DND-41 (cell line): ENCODE results near the gene CASP9.
"Not testable (repeated sequence)": the region's sequence is repeated elsewhere in the genome, so short reads cannot be mapped to it uniquely, and the experiment has no call there.

ENCODE experiments used
- ATAC-seq: fragments of 200-7000 bp; cut with Tn5 transposase; 3 replicates; pipeline ENCODE4 v1.9.1; 2021; ENCODE audit warnings: low read depth; ENCODE audit not compliant: insufficient read depth
- DNase-seq: peaks from one replicate; pipeline ENCODE4 v3.0.0-alpha.2; 2020
- H2AFZ ChIP-seq: 2 replicates; pipeline ENCODE4 v1.6.0; 2012; ENCODE audit warnings: low read depth, low read length
- H3K27ac ChIP-seq: 2 replicates; pipeline ENCODE4 v1.5.1; 2012; ENCODE audit warnings: low read length, inconsistent platforms
- H3K27me3 ChIP-seq: fragments of 200-600 bp; sonication (generic); 2 replicates; pipeline ENCODE4 v1.6.0; 2012; ENCODE audit warnings: low read length, mild to moderate bottlenecking, inconsistent platforms; ENCODE audit not compliant: insufficient read depth, poor library complexity
- H3K36me3 ChIP-seq: 2 replicates; pipeline ENCODE4 v1.5.1; 2012; ENCODE audit warnings: low read length, inconsistent platforms; ENCODE audit not compliant: insufficient read depth
- H3K4me1 ChIP-seq: 2 replicates; pipeline ENCODE4 v1.5.1; 2012; ENCODE audit warnings: mild to moderate bottlenecking, low read length; ENCODE audit not compliant: insufficient read depth
- H3K4me2 ChIP-seq: 2 replicates; pipeline ENCODE4 v1.6.0; 2012; ENCODE audit warnings: mild to moderate bottlenecking, moderate library complexity, low read length, inconsistent platforms; ENCODE audit not compliant: insufficient read depth
- H3K4me3 ChIP-seq, 2 experiments: fragments of 200-600 bp in 1 of 2; shearing (Covaris generic) in 1 of 2; 2 replicates each; pipeline ENCODE4 v1.5.1; 2012 to 2016; ENCODE audit warnings: inconsistent platforms in 2 of 2, low read length in 2 of 2, mild to moderate bottlenecking in 2 of 2, low read depth in 1 of 2, moderate library complexity in 1 of 2
- H3K79me2 ChIP-seq: 2 replicates; pipeline ENCODE4 v1.6.0; 2012; ENCODE audit warnings: low read length, inconsistent platforms; ENCODE audit not compliant: insufficient read depth
- H3K9ac ChIP-seq: 2 replicates; pipeline ENCODE4 v1.6.0; 2012; ENCODE audit warnings: low read depth, mild to moderate bottlenecking, inconsistent platforms, low read length, moderate library complexity
- H3K9me3 ChIP-seq: 2 replicates; pipeline ENCODE4 v1.5.1; 2012; ENCODE audit warnings: low read length, moderate library complexity, mild to moderate bottlenecking, inconsistent platforms; ENCODE audit not compliant: insufficient read depth, severe bottlenecking
- H4K20me1 ChIP-seq: 2 replicates; pipeline ENCODE4 v1.6.0; 2012; ENCODE audit warnings: low read length; ENCODE audit not compliant: insufficient read depth
- CTCF ChIP-seq: IDR thresholded peaks from 2 replicates; pipeline ENCODE4 v1.5.1; 2012; ENCODE audit warnings: borderline replicate concordance, low read length, moderate library complexity, mild to moderate bottlenecking; ENCODE audit not compliant: poor library complexity, severe bottlenecking; ENCODE audit errors: extremely low read depth
- EZH2 ChIP-seq: IDR thresholded peaks from 3 replicates; pipeline ENCODE4 v1.6.1; 2012; ENCODE audit warnings: borderline replicate concordance, low read depth, mild to moderate bottlenecking, moderate library complexity, low read length, inconsistent platforms; ENCODE audit not compliant: severe bottlenecking

The CASP9 gene

GRCh38 chr1:15475752-15476314 is 48.2 kb downstream of the CASP9 start, which contains the start of gene CELA2B:
Gene CELA2B, plus strand, starts transcription at chr1:15476104. Its CDS starts 22 bp downstream, at chr1:15476126.
- no peaks in the 10 kb centered on the region for H3K79me2 ChIP-seq
- H3K4me3 ChIP-seq = no peak within 1 kb of the TSS
- H3K9me3 ChIP-seq = no peaks in the 10 kb centered on the region
- DNase-seq (no peak), ATAC-seq (no peak)
- no peak within 1 kb of the TSS for H3K4me2 ChIP-seq
- no peak within 1 kb of the TSS for H3K27ac ChIP-seq
- no peaks in the 10 kb centered on the region for H4K20me1 ChIP-seq
- H3K27me3 ChIP-seq = no peaks in the 10 kb centered on the region
- H2AFZ ChIP-seq = no peak within 1 kb of the TSS
- no peak within 1 kb of the TSS for H3K9ac ChIP-seq
- no peaks in the 10 kb centered on the region for H3K4me1 ChIP-seq
- H3K36me3 ChIP-seq = no peaks in the 10 kb centered on the region
- TF ChIP-seq EZH2 (no peak), CTCF (no peak)

GRCh38 chr1:15472587-15472986 is 51.4 kb downstream of the CASP9 start:
- H3K9ac ChIP-seq = no peak overlapping the region
- no peaks in the 10 kb centered on the region for H3K79me2 ChIP-seq
- DNase-seq = no peak
- H3K36me3 ChIP-seq = no peaks in the 10 kb centered on the region
- H3K27ac ChIP-seq = no peak overlapping the region
- no peaks in the 10 kb centered on the region for H3K4me1 ChIP-seq
- no peak for ATAC-seq
- no peaks in the 10 kb centered on the region for H3K27me3 ChIP-seq
- H2AFZ ChIP-seq = no peak overlapping the region
- H3K9me3 ChIP-seq = no peaks in the 10 kb centered on the region
- no peak overlapping the region for H3K4me3 ChIP-seq
- H3K4me2 ChIP-seq = no peak overlapping the region
- TF ChIP-seq EZH2 (no peak), CTCF (no peak)
- no peaks in the 10 kb centered on the region for H4K20me1 ChIP-seq

GRCh38 chr1:15471723-15472122 is 52.3 kb downstream of the CASP9 start:
- not testable (repeated sequence) for H3K9ac ChIP-seq, H3K36me3 ChIP-seq, H3K9me3 ChIP-seq, H4K20me1 ChIP-seq, H3K4me1 ChIP-seq, H3K4me3 ChIP-seq, ATAC-seq, DNase-seq, H3K27ac ChIP-seq, H3K79me2 ChIP-seq, H3K4me2 ChIP-seq, H3K27me3 ChIP-seq, H2AFZ ChIP-seq

- not testable (repeated sequence) for H2AFZ ChIP-seq, ATAC-seq, H3K36me3 ChIP-seq, H3K27ac ChIP-seq, H3K4me1 ChIP-seq, H3K79me2 ChIP-seq, H3K9ac ChIP-seq, H3K4me3 ChIP-seq, DNase-seq, H3K27me3 ChIP-seq, H3K4me2 ChIP-seq, H3K9me3 ChIP-seq, H4K20me1 ChIP-seq
Observed at GRCh38 chr1:15471067-15471466, 52.9 kb downstream of the CASP9 start.

- not testable (repeated sequence) for DNase-seq, H3K9me3 ChIP-seq, H2AFZ ChIP-seq, H3K27me3 ChIP-seq, H3K27ac ChIP-seq, H3K36me3 ChIP-seq, H3K79me2 ChIP-seq, H3K4me3 ChIP-seq, H4K20me1 ChIP-seq, H3K4me2 ChIP-seq, H3K9ac ChIP-seq, ATAC-seq, H3K4me1 ChIP-seq
Observed at GRCh38 chr1:15469821-15470448, 54.1 kb downstream of the CASP9 start.
